ENCODE data around the gene ZIC2.

ZIC2 gene

DNA sequence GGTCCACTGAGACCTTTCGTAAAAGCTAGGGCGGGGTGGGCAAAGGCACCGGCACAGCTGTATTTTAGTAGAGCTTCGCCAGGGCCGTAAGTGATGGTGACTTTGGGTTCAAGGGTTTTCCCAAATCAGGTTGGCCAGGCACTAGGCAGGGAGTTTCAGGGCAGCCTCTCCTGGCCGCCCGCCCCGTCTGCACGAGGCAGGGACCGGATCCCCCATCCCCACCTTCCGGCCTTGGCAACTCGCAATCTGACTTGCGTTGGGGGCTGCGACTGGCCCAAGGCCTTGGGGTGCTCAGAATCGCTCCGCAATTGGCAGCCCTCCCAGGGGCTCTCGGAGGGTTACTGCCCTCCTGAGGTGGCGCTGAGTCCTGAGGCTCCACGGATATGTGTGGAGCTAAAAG is 6.0 kb upstream of the ZIC2 start:
- no peak for DNase-seq

DNA sequence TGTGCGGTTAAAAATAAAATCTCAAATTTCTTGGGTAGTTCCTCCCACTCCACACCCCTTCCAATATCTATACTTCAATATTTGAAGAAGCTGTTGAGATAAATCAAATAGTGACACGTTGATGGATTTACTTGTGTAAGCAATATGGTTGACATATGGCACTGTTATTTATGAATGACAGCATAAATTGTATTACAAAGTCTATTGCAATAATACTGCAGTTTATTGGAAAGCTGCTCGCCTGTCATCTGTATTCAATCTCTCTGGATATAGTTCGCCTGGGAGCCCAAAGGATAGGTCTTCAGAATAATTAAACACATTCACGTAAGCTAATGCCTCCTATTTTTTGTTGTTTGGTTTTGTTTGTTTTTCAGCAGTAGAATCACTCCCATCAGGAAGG is 5.0 kb upstream of the ZIC2 start:
- DNase-seq: no peak

DNA sequence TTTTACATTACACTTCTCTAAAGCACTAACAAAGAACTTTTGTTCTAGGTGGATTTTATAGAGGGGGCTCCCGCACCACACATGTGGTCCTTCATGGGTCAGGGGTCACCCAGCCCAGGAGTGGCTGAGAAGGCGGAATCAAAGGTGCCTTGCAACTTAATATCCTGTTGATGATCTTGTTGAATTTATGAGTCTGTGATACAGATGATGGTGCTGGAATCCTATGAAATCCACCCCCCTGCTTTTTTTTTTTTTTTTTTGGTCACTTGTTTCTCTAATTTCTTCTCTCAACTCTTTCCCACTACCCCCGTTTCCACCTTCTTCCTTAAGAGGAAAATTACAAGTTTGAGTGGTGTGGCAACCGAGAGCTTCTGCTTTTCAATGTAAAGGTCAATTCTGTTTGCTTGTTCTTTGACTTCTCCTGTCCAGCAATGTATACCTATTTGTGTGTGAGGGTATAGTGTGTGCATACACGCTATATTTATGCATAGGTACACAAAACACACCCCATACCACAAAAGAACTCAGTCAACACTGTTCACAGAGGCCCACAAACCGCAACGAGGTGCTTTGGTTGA is 4.2 kb upstream of the ZIC2 start:
- no peak for DNase-seq

DNA sequence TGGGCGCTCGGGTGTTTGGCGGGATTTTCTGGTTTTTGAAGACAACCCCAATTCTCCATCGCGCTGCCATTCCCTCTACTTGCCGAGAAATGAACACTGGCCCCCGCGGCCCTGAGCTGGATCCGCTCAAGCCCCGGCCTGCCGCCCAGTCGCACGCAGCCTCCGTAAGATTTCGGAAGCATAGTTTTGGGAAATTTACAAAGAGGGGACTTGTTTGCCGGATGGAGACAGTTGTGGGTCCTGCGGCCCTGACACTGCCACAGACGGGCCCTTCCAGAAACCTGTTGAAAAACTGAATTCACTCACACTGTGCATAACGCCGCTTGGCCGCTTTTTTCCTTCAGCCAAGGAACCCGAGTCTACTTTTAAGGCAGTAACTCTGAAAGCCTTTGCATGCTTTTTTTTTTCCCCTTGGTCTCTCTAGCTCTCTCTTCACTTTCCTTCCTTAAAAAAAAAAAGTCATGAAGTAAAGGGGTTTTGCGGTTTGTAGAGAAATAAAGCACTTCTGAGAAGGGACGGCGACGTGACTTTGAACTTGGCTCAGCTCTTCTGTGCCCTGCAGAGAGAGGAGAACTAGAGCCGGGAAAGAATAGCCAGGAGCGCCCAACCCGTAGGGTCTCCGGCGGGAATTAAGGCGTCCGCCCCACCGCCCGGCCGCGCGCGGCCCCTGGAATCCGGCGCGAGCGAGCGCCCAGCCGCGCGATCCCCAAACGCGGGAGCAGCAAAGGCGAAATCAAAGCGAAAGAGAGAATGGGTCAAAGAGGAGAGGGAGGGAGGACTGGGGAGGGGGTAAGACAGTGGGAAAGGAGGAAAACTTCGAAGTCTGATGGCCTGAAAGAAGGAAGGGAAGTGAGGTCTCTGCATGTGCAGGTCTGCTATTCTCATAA is 3.4 kb upstream of the ZIC2 start:
- DNase-seq: no peak

DNA sequence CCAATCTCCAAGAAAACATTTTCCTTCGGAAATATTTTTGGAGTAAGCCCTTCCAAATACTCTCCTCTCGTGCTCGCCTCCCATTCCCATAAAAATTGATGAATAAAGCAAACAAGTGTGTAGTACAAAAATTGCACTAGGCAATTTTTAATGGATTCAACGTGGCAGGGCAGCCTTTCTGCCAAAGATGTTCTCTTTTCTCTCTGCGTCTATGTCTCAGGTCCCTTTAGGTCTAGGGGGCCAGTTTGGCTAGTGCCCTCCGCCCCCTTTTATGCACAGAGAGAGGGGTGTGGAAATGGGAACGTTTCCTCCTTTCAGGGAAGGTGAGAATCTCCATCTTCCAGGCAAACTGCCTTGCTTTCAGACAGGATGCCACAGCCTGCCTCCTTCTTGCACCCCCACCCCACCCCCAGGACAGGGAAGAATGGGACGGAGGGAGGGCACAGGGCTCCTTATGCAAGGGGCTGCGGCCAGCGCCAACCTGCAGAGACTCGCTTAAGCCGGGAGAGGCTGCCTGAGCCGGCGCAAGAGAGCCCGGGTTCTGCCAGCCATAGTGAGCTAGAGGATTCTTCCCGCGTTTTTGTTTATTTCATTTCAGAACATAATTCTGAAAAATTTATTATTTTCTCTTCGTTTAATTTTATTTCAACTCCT is 2.7 kb upstream of the ZIC2 start:
- DNase-seq: no peak

DNA sequence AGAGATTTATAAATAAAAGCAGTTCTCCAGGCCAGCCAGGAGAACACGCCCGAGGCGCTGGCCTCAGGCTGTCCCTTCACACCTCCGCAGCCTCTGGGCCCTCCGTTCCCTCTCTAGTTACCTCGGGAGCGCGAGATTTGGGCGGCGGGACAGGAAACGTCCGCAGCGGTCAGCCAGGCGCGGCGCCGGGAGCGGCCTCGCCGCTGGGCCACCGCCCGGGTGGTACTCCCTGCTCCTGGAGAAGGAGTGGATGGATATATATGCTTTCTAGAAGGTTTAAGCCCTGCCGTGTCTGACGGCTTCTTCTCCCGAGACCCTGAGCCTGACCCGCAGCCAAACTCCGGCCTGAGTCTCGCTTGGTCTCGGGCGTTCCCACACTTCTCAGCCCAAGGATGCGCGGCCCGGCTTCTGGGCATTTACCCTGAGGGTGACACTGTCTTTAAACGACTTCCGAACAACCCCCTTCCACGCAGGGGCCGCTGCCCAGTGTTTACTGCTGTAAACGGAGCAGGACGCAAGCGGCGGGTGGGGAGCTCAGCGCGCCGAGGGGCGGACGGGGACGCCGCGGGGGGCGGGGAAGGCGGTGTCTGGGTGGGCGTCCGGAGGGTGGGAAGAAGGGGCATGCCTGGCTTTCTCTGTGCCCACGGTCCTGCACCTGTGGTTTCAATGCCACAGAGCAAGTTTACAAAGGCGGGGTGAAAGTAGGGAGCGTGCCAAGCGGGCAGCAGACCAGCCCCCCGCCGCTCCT is 2.0 kb upstream of the ZIC2 start:
- no peak for DNase-seq

DNA sequence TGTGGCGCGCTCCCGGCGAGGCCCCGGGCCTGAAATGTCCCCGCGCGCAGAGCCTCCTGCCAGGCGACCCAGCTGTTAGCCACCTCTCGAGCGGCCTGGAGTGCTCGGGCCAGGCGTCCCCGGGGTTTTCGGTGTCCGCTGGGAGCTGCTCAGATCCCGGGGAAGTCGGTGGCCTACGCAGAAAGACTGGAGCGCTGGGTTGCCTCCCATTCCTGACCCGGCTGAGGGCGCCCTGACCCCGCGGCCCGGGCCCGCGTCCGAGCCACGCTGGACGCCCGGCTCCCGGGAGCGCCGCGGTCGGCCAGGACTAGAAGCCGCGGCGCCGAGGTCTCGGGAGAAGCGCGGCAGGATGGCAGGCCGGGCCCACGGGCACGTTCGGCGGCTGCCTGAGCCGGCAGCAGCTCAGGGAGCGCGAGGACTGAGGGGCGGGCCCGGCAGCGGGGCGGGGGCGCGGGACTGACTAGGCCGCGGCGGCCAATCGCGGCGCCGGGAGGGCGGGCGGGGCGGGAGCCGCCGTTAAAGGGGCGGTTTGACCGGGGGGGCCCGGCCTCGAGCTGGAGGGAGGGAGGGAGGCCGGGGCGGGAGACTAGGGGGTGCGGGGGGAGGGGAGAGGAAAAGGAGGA is 1.3 kb upstream of the ZIC2 start:
- DNase-seq: peak; percentile 61

DNA sequence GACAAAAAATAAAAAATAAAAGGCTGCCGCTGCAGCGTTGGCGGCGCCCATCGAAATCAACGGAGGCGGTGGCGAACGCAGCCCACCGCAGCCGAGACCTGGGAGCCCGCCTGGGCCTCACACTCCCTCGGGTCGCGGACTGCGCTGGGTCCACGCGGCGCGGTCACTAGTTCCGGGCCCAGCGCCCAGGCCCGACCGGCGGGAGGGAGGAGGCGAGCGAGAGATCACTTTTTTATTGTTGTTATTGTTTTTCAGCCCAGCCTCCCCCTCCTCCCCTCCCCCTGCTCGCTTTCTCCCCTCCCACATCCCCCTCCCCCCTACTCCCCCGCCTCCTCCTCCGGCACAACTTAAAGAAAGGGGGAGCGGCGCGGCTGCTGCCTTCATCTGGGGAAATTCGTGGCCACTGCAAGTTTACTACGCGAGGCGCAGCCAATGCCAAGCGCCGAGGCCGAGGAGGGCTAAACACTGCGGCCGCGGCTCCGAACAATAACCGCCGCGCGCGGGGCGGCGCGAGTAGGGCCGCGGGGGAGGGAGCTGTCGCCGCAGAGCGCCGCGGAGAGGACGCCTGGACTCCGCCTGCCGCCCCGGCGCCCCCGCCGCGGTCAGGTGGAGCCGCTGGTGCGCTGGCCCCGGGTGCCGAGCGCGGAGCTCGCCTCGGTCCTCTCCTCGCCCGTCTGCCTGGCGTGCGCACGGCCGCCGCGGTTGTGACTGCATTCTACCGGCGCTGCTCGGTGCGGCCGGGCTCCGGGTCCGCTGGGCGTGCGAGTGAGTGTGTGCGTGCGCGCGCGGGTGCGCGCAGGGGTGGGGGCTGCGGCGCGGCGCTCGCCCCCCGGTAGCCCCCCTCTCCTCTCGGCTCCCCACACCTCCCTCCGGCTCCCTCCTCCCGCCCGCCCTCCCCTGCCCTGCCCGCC is 505 bp upstream of the ZIC2 start:
- peak; percentile 28 for DNase-seq

DNA sequence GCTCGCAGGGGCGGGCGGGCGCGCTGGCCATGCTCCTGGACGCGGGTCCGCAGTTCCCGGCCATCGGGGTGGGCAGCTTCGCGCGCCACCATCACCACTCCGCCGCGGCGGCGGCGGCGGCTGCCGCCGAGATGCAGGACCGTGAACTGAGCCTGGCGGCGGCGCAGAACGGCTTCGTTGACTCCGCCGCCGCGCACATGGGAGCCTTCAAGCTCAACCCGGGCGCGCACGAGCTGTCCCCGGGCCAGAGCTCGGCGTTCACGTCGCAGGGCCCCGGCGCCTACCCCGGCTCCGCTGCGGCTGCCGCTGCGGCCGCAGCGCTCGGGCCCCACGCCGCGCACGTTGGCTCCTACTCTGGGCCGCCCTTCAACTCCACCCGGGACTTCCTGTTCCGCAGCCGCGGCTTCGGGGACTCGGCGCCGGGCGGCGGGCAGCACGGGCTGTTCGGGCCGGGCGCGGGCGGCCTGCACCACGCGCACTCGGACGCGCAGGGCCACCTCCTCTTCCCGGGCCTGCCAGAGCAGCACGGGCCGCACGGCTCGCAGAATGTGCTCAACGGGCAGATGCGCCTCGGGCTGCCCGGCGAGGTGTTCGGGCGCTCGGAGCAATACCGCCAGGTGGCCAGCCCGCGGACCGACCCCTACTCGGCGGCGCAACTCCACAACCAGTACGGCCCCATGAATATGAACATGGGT is 599 bp downstream of the ZIC2 start:
- DNase-seq: no peak

DNA sequence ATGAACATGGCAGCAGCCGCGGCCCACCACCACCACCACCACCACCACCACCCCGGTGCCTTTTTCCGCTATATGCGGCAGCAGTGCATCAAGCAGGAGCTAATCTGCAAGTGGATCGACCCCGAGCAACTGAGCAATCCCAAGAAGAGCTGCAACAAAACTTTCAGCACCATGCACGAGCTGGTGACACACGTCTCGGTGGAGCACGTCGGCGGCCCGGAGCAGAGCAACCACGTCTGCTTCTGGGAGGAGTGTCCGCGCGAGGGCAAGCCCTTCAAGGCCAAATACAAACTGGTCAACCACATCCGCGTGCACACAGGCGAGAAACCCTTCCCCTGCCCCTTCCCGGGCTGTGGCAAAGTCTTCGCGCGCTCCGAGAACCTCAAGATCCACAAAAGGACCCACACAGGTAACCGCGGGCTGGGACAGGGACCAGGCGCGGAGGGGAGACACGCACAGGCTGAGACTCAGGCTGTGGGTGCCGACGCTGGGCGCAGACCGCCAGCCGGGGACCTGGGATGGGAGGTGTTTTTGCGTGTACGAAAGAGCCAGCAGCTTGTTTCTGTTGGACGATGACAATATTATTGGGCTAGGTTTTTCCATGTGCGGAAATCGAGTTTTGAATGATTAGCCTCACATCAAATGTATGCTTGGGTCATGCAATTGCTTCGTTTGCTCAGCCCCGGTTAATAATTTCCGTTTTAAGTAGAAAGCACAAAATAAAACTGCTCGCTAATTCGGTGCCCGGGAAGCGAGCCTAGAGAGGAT is 1.3 kb downstream of the ZIC2 start:
- DNase-seq: no peak

DNA sequence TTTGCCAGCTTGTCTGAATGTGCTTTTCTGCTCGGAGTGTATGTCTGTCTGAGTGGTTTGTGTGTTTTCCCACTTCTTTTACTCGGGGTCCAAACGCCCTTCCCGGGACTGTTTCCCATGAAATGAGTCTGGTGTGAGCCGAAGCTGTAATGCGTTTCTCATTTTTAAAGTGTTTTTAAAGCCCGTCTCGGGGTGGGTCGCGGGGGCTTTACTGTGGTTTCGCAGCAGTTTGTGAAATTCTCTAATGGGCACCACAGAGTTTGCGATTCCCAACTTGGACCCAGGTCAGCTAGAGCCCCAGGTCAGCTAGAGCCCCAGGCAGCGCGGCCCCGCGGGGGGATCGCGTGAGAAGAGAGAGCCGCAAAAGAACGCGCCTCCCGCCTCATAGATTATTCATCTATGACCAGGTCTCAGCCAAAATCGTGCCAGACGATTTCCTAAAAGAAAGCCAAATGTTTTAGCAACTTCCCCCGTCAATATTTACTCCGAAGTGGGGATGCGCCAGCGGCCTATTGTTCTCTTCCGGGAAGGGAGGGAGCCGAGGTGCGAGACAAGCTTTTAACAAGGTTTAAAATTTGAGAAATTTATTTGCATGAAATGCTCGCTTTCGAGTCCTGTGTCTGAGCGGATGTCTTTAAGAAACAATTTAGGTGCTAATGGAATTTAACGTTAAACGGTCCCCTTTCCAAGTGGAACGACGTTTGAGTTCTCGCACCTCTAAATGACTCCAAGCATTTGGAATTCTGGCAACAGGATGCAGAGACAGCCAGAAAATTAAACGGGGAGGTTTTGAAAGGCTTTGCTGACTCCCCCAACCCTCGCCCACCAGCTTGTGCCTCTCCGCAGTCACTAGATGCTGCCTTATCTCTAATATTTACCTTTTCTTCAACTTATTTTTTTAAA is 2.2 kb downstream of the ZIC2 start:
- no peak for DNase-seq

DNA sequence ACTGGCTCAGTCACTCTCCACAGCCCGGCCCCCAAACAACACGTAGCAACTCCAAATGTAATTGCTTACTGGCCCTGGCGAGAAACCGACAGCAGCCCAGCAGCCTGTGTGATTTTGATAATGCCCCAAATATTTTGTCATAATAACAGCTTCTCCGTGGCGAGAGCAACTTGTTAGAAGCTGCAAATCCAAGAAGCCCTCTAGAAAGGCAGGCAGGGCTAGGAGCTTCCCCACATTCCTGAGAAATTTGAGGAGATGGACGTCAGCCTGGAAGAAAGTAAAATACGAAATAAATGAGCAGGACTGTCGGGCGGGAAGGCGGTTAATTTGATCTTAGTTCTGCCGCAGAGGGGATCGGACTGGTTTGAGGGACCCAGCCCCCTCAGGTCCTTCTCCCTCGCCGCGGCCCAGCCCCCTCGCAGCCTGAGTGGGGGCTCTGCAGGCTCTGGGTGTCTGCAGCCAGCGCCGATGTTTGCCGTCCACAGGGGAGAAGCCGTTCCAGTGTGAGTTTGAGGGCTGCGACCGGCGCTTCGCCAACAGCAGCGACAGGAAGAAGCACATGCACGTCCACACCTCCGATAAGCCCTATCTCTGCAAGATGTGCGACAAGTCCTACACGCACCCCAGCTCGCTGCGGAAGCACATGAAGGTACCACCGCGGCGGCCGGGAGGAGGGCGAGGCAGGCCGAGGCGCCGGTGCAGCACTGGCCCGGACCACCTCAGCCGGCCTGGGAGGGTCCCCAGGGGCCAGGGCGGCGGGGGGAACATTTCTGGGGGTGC is 3.1 kb downstream of the ZIC2 start:
- DNase-seq: no peak

DNA sequence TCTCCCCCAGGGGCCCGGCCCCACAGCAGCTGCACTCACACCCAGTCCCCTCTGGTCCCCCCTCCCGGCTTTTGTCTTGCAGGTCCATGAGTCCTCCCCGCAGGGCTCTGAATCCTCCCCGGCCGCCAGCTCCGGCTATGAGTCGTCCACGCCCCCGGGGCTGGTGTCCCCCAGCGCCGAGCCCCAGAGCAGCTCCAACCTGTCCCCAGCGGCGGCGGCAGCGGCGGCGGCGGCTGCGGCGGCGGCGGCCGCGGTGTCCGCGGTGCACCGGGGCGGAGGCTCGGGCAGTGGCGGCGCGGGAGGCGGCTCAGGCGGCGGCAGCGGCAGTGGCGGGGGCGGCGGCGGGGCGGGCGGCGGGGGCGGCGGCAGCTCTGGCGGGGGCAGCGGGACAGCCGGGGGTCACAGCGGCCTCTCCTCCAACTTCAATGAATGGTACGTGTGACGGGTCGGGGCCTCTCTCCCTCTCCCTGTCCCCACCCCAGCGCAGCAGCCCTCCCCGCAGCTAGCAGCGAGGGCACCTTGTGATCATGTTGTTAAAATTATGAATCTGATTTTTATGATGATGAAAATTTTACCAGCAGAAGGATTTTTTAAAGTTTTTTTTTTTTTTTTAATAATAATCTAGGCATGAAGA is 3.8 kb downstream of the ZIC2 start:
- DNase-seq: no peak

DNA sequence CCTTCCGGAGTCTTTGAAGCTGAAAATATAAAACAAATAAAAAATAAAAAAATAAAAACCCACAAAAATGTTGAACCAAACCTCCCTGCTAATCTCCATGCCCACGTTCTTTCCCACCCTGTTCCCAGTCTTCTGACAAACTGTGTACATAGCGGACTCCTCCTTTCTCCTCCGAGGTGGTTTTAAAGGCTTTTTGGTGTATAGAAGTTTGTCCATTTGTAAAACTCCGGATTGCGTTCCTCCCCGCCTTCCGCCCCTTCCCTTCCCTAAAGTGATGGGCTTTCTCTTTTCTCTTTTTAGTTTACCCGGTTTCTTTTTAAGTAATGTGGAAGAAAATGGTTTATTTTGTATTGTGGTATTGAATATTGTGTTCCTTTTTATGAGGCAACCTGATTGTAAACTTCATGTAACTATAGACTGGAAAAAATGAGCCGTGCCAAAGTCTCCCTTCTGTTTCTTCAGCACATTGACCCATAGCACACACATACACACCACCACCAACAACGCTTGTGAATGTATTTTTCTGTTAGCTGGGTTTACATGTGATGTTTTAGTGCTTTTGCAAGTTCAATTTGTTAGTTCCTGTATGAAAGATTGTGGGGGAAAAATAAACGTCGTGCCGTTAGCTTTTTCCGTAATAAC is 4.4 kb downstream of the ZIC2 start:
- no peak for DNase-seq

DNA sequence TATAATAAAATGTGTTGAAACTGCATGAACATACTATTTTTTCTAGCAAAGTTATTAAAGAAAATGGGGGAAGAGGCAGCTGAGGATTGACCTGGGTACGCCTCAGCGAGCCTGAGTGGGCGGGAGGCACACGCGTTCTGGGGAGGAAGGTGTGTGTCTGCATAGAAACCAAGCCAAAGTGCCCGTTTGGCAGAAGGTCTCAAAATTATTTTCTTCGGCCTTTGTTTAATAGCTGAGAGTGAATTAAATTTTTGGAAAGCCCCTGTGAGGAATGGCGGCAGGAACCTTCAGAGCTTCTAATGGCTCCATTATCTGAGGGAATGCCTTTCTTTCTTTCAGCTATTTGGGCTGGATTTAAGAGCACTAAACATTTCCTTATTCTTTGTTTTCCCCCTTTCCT is 5.2 kb downstream of the ZIC2 start:
- no peak for DNase-seq

DNA sequence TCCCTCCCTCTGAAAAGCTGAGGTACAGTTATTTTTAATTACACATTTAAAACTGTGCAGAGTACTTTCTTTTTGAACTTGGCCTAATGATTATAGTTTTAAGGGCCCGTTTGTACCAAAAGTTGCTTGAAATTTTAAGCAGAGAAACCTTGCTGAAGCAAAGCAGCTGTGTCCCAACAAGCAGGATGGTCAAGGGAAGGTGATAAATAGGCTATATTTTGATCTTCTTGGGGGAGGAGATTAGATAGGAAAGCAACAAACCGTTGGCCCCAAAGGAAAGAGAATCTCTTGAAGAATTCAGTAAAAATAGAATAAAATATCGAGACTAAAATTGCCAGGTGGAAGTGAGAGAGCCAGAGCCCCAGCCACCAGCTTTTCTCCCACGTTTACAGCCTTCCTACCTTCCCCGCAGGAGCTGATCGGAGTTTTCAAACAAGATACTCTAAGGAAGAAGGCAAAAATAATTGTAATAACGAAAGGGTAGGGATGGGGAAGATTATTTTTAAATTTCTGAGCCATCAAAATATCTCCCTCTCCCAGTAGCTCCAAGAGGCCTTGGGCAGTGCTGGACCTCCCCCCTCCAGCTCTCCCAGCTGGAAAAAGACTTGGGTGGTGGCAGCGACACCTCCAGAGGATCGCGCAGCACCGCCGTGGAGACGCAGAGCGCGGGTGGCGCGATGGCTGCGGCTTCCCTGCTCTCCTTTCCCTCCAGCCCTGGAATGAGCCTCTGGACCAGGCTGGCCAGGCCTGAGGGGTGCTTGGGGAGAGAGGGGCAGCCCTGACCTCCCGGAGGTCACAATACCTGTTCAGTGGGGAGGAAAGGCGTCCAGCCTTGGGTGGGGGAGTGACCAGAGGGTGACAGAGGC is 5.8 kb downstream of the ZIC2 start:
- DNase-seq: no peak
